ENCODE results near the gene SLC39A11.
"Not testable (repeated sequence)": the region's sequence is repeated elsewhere in the genome, so short reads cannot be mapped to it uniquely, and the experiment has no call there.

Gene SLC39A11

DNA sequence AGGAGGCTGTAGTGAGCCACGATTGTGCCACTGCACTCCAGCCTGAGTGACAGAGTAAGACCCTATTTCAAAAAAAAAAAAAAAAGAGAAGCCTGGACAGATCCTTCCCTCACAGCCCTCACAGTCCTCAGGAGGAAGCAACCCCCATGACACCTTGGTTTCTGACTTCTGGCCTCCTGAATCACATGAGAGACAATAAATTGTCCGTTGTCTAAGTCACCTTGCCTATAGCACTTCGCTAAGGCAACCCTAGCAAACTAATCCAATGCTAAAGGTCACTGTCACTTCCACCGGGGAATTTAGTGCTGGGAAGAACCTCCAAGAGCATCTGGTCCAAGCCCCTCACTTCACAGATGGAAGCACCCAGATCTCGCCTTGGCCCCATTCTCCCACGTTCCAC is 18.9 kb upstream of the SLC39A11 start:
- DNase-seq (ENCODE audit: low read depth in 3 of 3, low spot score in 1 of 3): no peak

DNA sequence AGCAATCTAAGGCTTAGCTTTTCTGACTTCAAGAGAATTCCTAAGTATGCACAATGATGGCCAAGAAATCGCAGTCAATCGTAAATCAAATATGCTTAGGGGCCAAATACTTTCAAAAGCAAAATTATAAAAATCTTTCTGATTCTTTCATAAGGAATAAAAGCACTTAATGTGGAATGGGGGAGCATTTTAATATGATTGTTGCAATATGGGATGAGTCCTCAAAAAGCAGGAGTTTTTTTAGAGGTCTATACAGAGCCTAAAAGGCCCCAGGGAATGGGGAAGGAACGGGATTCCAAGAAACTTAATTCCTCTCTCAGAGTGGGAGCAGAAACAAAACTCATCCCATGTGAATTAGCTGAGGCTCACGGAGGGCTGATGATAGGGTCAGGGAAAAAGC is 14.7 kb upstream of the SLC39A11 start:
- no peak for DNase-seq (ENCODE audit: low read depth in 3 of 3, low spot score in 1 of 3)

DNA sequence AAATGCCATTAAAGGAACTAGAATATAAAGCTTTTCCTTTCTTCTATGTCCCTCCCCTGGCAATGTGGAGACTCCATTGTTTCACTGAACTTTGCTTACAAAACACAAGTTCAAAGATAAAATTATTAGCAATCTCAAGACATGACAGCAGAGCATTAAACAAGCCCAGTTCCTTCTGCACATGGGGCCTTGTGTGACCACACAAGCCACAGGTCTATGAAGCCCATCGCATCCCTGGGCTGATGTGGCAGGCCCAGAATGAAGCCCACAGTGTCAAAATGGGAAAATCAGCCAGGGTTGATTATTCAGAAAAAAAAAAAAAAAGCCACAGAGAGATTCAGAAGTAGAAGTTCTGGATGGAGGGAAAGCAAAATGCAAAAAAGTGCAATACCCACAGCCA is 12.9 kb upstream of the SLC39A11 start:
- DNase-seq (ENCODE audit: low read depth in 3 of 3, low spot score in 1 of 3): no peak

DNA sequence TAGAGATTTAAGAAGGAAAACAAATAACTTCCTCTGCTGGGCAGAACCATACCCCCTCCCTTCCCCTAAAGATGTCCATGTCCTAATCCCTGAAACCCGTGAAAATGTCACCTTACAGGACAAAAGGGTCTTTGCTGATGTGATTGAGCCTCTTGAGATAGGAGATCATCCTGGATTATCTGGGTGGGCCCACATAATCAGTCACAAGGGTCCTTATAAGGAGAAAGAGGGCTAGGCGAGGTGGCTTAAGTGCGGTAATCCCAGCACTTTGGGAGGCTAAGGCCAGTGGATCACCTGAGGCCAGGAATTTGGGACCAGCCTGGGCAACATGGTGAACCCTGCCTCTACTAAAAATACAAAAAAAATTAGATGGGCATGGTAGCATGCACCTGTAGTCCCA is 12.0 kb upstream of the SLC39A11 start:
- DNase-seq (ENCODE audit: low read depth in 3 of 3, low spot score in 1 of 3): no peak

DNA sequence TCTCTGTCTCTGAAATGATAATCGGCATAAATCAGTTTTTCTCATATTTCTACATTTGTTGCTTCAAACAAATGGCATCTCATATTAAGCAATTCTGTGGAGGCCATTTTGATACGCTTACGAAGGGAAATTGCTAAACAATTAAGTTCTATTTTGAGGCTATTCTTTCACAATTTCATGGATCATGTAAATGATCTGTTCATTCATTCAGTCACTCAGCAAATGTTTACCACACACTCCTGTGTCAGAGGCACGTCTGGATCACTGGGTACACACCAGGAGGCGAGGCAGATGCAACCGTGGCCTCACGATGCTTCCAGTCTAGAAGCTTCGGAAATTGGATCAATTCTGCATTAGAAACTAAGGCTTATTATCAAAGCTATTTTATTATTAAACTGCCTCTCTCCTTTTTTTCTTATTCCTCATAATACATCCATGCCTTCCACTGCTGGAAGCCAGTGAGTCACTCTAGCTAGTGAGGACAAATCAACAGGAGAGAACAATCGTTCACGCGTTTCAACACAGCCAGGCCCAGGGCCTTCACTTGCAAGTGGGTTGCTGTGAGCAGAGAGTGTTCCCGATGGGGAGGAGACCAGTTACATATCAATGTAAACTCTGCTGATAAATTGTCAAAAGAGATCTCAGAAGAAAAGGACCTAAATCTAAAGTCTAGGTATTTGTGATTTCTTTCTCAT is 11.3 kb upstream of the SLC39A11 start:
- DNase-seq (ENCODE audit: low read depth in 3 of 3, low spot score in 1 of 3): no peak

DNA sequence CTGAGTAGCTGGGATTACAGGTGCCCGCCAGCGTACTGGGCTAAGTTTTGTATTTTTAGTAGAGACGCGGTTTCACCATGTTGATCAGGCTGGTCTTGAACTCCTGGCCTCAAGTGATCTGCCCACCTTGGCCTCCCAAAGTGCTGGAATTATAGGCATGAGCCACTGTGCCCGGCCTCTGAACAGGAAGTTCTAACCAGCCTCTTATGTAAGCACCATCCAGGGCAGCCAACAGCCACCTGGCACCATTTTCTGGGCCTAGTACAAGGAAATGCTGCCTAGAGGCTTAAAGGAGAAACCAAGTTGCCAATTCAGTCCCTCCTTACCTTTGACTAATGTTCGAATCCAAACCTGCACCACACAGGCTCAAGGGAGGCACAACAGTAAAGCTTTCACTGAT is 8.5 kb upstream of the SLC39A11 start:
- no peak for DNase-seq (ENCODE audit: low read depth in 3 of 3, low spot score in 1 of 3)

DNA sequence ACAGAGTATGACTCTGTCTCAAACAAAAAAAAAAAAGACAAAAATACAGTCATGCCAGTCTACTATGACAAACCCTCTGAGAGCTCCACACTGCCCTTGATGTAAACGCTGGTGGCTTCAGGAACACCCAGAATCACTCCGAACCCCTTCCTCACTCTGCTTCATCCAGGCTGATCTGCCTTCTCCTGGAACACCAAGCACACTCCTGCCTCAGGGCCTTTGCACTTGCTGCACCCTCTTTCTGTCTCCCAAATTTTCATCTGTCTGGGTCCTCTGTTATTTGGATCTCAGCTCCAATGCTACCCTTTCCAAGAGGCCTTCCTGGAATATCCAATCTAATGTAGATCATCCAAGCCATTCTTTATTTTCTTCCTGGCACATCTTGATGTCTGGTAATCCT is 7.9 kb upstream of the SLC39A11 start:
- no peak for DNase-seq (ENCODE audit: low read depth in 3 of 3, low spot score in 1 of 3)

DNA sequence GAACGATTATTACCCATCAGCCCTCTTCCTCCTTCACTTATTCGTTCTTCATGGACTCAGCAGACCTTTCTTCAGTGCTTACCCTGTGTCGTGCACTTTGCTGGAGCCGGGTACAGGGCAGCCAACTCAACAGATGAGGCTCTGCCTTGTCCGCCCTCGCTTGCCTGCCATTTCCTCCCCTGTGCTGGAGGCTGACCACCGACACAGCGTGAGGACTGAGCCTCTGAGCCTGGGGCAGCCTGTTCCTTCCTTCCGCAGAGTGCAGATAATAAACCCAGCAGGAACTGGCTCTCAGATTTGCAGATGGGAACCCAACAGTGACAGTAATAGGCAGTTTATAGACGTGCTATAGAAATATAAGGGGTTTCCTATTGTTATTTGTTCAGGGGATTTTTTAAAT is 7.0 kb upstream of the SLC39A11 start:
- no peak for DNase-seq (ENCODE audit: low read depth in 3 of 3, low spot score in 1 of 3)

DNA sequence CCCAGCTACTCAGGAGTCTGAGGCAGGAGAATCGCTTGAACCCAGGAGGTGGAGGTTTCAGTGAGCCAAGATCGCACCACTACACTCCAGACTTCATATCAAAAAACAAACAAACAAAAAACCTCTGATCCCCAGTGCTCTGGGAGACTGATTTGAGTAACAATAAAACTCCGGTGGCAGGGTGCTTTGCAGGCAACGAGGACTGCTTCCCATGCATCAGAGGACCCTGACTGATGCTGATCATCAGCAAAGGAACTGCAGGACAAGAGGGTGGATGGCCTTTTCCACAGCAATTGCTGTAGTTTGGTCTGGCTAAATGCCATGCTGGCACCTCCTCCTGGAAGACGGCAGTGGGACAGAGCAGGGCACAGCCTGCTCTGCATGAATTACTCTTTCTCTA is 6.4 kb upstream of the SLC39A11 start:
- DNase-seq (ENCODE audit: low read depth in 3 of 3, low spot score in 1 of 3): no peak

DNA sequence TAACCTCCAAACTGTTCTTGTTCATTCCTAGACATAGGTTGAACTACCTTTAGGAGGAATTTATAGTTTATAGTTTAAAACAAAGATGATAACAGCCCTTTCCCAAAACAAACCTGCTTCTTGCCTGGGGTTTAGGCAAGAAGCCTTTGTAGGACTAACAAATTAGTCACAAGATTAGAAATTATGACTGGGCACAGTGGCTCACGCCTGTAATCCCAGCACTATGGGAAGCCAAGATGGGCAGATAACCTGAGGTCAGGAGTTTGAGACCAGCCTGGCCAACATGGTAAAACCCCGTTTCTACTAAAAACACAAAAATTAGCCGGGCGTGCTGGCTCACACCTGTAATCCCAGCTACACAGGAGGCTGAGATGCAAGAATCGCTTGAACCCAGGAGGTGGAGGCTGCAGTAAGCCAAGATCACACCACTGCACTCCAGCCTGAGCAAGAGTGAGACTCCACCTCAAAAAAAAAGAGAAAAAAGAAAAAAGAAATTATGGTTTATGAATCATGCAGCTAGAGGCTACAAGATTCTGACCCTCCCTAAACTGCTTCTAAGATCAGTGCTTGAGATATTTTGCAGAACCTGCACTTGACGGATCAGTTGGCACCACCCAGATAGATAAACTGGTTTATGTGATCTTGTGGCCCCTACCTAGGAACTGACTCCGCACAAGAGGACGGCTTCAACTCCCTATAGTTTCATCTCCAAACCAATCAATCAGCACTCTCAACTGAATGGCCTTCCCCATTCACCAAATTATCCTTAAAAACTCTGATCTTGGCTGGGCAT is 5.7 kb upstream of the SLC39A11 start:
- not testable (repeated sequence) for DNase-seq (ENCODE audit: low read depth in 3 of 3, low spot score in 1 of 3)

DNA sequence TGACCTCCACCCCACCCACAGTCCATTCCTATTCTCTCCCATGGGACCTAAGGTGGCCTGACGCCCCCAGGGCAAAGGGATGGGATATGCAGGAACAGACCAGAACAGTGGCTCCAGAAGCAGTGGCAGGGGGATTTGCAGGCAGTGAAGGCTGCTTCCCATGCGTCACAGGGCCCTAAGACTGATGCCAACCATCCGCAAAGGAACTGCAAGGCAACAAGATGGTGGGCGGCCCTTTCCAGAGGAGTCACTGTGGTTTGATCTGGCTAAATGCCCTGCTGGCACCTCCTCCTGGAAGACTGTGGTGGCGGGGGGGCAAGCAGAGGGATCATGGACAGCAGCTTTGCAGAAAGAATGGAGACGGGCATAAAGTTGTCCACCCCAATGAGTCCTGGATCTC is 4.4 kb upstream of the SLC39A11 start:
- no peak for DNase-seq (ENCODE audit: low read depth in 3 of 3, low spot score in 1 of 3)

DNA sequence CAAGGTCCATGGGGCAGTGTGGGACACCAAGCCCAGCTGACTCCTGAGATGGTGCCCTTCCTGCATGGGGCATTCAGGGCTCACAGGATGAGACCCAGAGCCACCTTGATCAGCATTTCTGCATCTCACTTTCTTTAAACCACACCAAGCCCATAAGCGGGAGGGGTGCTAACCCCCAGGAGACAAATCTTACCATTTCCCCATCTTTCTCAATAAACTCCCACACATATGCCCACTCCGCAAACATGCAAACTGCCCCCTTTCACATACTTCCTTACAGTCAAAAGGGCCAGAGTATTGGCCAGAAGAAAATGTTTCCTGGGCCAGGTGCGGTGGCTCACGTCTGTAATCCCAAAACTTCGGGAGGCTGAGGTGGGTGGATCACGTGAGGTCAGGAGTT is 3.7 kb upstream of the SLC39A11 start:
- no peak for DNase-seq (ENCODE audit: low read depth in 3 of 3, low spot score in 1 of 3)

DNA sequence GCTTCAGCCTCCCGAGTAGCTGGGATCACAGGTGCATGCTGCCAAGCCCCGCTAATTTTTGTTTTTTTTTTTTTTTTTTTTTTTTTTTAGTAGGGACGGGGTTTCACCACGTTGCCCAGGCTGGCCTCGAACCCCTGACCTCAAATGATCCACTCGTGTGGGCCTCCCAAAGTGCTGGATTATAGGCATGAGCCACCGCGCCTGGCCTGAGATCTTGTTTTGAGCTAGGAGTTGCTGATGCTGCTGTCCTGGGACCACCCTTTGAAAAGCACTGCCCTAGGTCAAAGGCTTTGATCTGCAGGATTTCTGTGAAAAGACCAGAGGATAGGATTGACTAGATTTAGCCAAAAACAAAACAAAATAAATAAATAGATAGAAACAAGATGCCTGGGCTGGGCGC is 798 bp upstream of the SLC39A11 start:
- DNase-seq (ENCODE audit: low read depth in 3 of 3, low spot score in 1 of 3): no peak

DNA sequence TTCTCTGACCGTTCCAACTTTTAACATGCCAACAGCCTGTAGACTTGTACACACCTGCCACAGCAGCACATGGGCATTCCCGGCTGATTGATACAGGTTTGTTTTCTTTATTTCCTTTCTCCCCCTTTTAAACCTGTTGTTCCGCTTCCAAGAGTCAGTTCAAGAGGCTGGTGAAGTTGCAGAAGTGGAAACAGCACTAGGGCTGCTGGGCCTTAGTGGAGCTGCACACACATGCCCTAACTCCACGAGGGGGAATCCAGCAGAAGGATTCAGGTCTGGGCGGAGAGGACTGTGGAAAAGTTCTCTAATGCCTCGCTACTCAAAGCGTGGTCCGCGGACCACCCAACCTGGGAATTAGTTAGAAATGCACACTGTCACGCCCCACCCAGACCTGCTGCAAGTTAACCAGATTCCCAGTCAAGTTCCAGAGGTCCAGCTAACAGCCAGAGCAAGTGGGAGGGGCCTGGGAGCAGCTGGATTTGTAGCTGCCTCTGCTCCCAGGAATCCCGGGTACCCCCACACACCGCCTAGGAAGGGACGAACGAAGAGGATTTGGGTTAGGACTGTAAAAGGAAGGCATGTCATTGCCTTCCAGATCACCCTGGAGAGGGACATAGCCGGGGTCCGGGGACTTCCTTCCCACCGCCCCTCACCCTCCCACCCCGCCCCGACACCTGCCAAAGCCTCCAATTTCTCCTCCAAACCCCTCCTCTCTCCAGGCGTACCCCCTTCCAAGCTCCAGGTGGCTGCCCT is 542 bp downstream of the SLC39A11 start:
- no peak for DNase-seq (ENCODE audit: low read depth in 3 of 3, low spot score in 1 of 3)

DNA sequence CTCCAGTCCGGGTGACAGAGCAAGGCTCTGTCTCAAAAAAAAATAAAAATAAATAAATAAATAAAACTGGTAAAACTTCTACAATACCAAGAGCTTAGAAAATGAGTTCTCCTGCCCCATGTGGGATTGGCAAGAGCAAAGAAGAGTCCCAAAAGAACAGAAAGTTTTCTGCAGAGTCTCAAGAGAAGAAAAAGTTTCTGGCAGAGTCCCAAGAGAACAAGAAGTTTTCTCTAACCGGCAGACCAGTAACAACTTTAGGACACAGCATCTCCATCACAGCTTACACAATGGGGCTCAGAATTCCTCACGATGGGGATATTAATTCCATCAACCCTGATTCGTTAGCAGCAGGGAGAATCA is 1.1 kb downstream of the SLC39A11 start:
- no peak for DNase-seq (ENCODE audit: low read depth in 3 of 3, low spot score in 1 of 3)

DNA sequence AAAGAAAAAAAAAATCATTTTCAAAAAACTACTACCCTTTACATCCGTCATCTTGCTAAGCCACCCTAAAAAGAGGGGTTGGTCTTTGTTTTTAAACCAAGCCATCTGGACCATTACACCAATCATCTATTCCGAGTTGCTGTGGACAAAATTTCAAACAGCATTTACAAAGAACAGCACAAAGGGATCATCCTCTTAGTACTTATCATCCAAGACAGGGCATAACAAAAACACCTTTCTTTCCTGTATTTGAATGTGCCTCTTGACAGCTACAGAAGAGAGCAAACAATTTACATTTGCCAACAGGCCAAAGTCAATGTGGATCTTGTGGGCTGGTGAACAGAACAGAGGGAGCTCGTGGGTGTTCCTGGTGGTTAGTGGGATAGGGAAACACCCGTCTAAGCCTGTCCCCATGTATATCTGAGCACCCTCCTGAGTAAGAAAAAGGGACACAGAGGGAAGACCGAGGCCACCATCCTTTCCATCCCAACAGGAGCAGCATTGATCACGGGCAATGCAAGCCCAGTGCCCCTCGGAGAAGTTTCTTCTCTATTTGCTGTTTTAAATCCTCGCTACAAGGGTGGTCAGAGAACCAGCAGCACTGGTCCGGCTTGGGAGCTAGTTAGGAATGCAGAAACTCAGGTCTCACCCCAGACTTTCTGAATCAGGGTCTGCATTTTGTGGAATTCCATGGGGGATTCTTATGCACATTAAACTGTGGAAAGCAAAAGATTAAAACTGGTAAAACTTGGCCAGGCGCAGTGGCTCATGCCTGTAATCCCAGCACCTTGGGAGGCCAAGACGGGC is 1.9 kb downstream of the SLC39A11 start:
- no peak for DNase-seq (ENCODE audit: low read depth in 3 of 3, low spot score in 1 of 3)

DNA sequence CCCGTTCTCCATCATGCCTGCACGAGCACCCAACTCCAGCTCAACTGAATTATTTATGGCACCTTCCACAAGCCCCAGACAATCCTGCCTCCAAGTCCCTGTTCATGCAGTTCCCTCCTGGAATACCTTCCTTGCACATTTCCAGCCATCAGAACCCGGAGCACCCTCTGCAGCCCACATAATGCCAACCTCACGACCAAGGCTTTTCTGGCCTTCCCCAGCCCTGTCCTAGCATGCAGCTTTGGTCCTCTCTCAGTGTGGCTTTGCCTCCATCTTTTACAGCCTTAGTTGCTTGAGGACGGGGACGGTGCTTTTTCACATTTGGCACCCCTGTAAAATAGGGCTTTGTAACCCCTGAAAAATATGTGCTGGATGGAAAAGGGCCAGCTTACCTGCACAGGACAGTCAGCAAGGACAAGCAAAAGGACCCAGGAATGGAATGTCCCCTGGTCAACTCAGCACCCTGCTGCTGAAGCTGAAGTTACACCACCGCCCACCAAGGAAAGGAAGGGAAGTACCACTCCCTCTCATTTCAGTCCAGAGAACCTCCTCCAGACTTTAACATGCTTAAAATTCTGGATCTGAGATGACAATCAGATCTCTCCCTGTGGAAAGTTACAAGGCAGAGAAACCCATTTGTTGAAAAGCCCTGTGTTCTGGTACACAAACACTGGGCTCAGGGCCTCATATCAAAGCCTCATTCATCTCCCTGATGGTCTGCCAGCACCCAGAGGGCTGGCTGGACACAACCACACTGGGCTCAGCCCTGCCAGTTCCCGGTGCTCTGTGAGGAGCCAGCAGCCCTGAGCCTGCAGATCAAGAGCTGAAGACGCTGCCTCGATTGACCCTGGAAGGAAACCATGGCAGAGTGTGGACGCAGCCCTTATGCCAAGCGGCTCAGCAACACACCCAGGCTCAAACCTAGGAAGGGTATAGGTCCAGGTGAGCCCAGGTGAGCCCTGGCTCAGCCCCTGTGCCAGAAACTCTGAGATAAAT is 2.9 kb downstream of the SLC39A11 start:
- DNase-seq (ENCODE audit: low read depth in 3 of 3, low spot score in 1 of 3): no peak

DNA sequence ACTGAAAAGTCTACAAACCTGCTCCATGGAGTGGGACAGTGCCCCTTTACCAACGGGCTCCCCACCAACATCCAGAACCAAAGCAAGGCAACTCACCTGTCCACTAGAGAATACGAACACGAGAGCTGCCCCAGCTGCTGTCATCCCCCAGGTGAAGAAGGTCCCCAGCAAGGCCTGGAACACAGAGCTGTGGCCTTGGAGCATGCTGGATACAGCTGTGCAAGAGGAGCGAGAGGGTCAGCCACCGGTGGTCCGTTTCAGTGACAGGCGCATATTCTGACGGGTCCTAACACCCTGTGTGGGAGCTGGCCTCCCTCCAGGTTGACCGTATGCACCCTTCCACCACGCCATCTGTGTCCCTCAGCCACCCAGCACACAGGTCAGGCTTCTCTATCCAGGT is 3.9 kb downstream of the SLC39A11 start:
- DNase-seq (ENCODE audit: low read depth in 3 of 3, low spot score in 1 of 3): no peak

DNA sequence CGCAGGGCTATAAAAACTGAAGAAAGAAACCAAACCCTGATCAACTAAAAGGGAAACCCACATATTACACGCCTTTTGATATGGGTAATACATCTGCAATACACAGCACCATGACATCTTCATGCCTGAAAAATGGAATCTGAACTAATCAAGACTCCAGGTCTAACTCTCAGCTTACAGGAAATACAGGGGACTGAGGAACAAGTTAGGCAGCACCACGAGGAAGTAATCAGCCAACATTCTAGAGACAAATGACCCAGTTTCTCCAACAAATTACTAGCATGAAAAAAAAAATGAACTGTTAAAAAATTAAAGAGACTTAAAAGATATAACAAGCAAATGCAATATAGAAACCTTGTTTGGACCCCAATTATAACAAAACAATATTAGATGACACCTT is 9.1 kb downstream of the SLC39A11 start:
- no peak for DNase-seq (ENCODE audit: low read depth in 3 of 3, low spot score in 1 of 3)

DNA sequence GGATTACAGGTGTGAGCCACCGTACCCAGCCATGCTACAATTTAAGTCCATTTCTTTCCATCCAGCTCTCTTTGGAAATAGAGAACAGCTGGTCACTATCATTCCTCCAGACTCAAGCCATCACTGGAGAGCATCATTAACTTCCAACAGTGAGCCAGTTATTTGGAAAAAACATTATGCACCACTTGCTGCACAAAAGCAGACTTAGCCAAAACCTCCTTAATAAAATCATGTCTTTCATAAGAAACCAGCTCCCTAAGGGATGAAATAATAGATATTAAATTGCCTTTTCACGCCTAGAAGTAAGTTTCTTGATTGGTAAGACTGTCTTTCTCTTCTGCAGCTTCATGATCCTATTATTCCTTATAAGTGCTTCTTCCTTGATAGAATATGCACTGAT is 17.9 kb downstream of the SLC39A11 start:
- no peak for DNase-seq (ENCODE audit: low read depth in 3 of 3, low spot score in 1 of 3)

All from stimulated activated CD4-positive, alpha-beta T cell treated with anti-CD3 and anti-CD28 coated beads, TNF-alpha, amount 100 ng/mL, for 1 hour (primary cell).